ENCODE data around the gene TCF7L1. TPM values are rescaled to one million over a fixed set of nuclear protein-coding genes. Genes with fewer than 3 reads are reported as not detected.
A peak's percentile ranks its signal among the peaks of the same experiment; 100 is the strongest.

TCF7L1 gene
- total and polyA plus RNA-seq, 2 donors (not counting 3 experiments of a cell fraction or from before 2014, with no cell fraction given): 9.6 to 17.4 TPM

- Histone ChIP-seq H3K36me3 (ENCODE audit: control insufficient read depth in 2 of 2, extremely low read depth in 1 of 2, insufficient read depth in 2 of 2, low read length in 2 of 2) (peaks cover 7 to 11% of the 10 kb centered on the region in 2 experiments), H3K4me3 (replicated peaks in 1 of 3; ENCODE audit: insufficient read depth in 1 of 3, low read depth in 1 of 3, low read length in 3 of 3) (peak overlapping the region; percentile 78 to 97 (median 87)), H3K4me1 (ENCODE audit: control insufficient read depth, extremely low read depth, insufficient read depth, low read length) (peaks cover 8% of the 10 kb centered on the region), H3K27ac (ENCODE audit: insufficient read depth, low read depth, low read length) (peak overlapping the region; percentile 44), H3K9me3 (replicated peaks; ENCODE audit: control insufficient read depth, insufficient read depth, low read length) (no peaks in the 10 kb centered on the region), H3K27me3 (ENCODE audit: control insufficient read depth in 2 of 2, insufficient read depth in 2 of 2, low read length in 2 of 2) (no peaks in the 10 kb centered on the region), H3K9me1 (replicated peaks; ENCODE audit: control insufficient read depth, extremely low read depth, insufficient read depth, low read length) (no peaks in the 10 kb centered on the region), H2AFZ (ENCODE audit: low read depth, low read length) (peak overlapping the region; percentile 98), H3K9ac (replicated peaks; ENCODE audit: extremely low read depth, insufficient read depth, low read length) (peak overlapping the region; percentile 93), H3K4me2 (ENCODE audit: insufficient read depth, low read length) (peak overlapping the region; percentile 57), H4K20me1 (replicated peaks; ENCODE audit: control insufficient read depth, extremely low read depth, insufficient read depth, low read length) (no peaks in the 10 kb centered on the region), H3K79me2 (ENCODE audit: control insufficient read depth, insufficient read depth, low read length) (peaks cover 17% of the 10 kb centered on the region)
- TF ChIP-seq JUN (IDR thresholded peaks at IDR 0.05; ENCODE audit: borderline replicate concordance, insufficient read depth, insufficient read length, low read depth) (no peak), POLR2A (IDR thresholded peaks at IDR 0.05; ENCODE audit: low read depth, low read length) (no peak), MYC (IDR thresholded peaks at IDR 0.05; ENCODE audit: low read depth, low read length) (no peak), GATA2 (IDR thresholded peaks at IDR 0.05; ENCODE audit: insufficient read depth, insufficient read length, low read depth, low read length) (no peak)
- no peak for DNase-seq (ENCODE audit: low read depth, low spot score)
- dilution Hi-C loops (cut with MboI; ENCODE audit: extremely low pct_ligation_motif_present, low sequenced_read_pairs) (no loop called here), intact Hi-C loops (cut with micrococcal nuclease) (no loop called here)
- BruUV-seq (replicated peaks): TSS peak; percentile 57
- ChIA-PET POLR2A (interaction anchor here (1.2 to 1.9 kb wide), 3 partner anchors 9 to 184 kb away, joined by 3 to 22 read pairs (median 8); partner anchors contain the start of gene MAT2A), CTCF (interaction anchor here (1.0 to 1.5 kb wide), 7 partner anchors 11 to 240 kb away, joined by 3 to 8 read pairs (median 4); partner anchors contain the start of gene RNF181)
- FAIRE-seq: no peak
Measured at GRCh38 chr2:85355073-85355410, 221.8 kb downstream of the TCF7L1 start.

GRCh38 chr2:85355521-85355920, 222.3 kb downstream of the TCF7L1 start:
- Histone ChIP-seq H3K9me3 (replicated peaks; ENCODE audit: control insufficient read depth, insufficient read depth, low read length) (no peaks in the 10 kb centered on the region), H3K36me3 (ENCODE audit: control insufficient read depth in 2 of 2, extremely low read depth in 1 of 2, insufficient read depth in 2 of 2, low read length in 2 of 2) (peaks cover 4 to 11% of the 10 kb centered on the region in 2 experiments), H4K20me1 (replicated peaks; ENCODE audit: control insufficient read depth, extremely low read depth, insufficient read depth, low read length) (no peaks in the 10 kb centered on the region), H3K4me3 (replicated peaks in 1 of 3; ENCODE audit: insufficient read depth in 1 of 3, low read depth in 1 of 3, low read length in 3 of 3) (peak overlapping the region in 2 of 3 experiments; percentile 87 to 97), H2AFZ (ENCODE audit: low read depth, low read length) (no peak overlapping the region), H3K9me1 (replicated peaks; ENCODE audit: control insufficient read depth, extremely low read depth, insufficient read depth, low read length) (no peaks in the 10 kb centered on the region), H3K27me3 (ENCODE audit: control insufficient read depth in 2 of 2, insufficient read depth in 2 of 2, low read length in 2 of 2) (no peaks in the 10 kb centered on the region), H3K79me2 (ENCODE audit: control insufficient read depth, insufficient read depth, low read length) (peaks cover 17% of the 10 kb centered on the region), H3K4me2 (ENCODE audit: insufficient read depth, low read length) (peak overlapping the region; percentile 57), H3K9ac (replicated peaks; ENCODE audit: extremely low read depth, insufficient read depth, low read length) (peak overlapping the region; percentile 93), H3K4me1 (ENCODE audit: control insufficient read depth, extremely low read depth, insufficient read depth, low read length) (peaks cover 8% of the 10 kb centered on the region), H3K27ac (ENCODE audit: insufficient read depth, low read depth, low read length) (no peak overlapping the region)
- no peak for TF ChIP-seq MYC (IDR thresholded peaks at IDR 0.05; ENCODE audit: low read depth, low read length)
- TF ChIP-seq POLR2AphosphoS5 (IDR thresholded peaks at IDR 0.05; ENCODE audit: insufficient read depth, low read depth, low read length): no peak
- no peak for TF ChIP-seq GATA2 (IDR thresholded peaks at IDR 0.05; ENCODE audit: insufficient read depth, insufficient read length, low read depth, low read length)
- TF ChIP-seq MAX (IDR thresholded peaks at IDR 0.05; ENCODE audit: insufficient read depth, insufficient read length): no peak
- no peak for TF ChIP-seq FOS (IDR thresholded peaks at IDR 0.05; ENCODE audit: borderline replicate concordance, insufficient read depth, low read length)
- no peak for TF ChIP-seq EZH2 (IDR thresholded peaks at IDR 0.05; ENCODE audit: borderline replicate concordance, low read depth, low read length, severe bottlenecking)
- DNase-seq (ENCODE audit: low read depth, low spot score) (no peak), FAIRE-seq (no peak)
- ChIA-PET POLR2A (interaction anchor here (1.9 kb wide), 1 partner anchor 184 kb away, joined by 22 read pairs; the partner anchor contains the start of gene MAT2A), CTCF (interaction anchor here (1.3 to 1.5 kb wide), 3 partner anchors 64 to 240 kb away, joined by 3 to 8 read pairs (median 5); partner anchors contain the start of gene RNF181)
- intact Hi-C loops (cut with micrococcal nuclease) (no loop called here), dilution Hi-C loops (cut with MboI; ENCODE audit: extremely low pct_ligation_motif_present, low sequenced_read_pairs) (no loop called here)
- no TSS peak for BruUV-seq (replicated peaks)

Data from endothelial cell of umbilical vein (primary cell).